Measurements from ENCODE around the gene MT1M. TPM values are rescaled to one million over a fixed set of nuclear protein-coding genes. Genes with fewer than 3 reads are reported as not detected.
A peak's percentile ranks its signal among the peaks of the same experiment; 100 is the strongest.

The MT1M gene
- total RNA-seq, 2 donors from 2014 or later: not detected

DNA sequence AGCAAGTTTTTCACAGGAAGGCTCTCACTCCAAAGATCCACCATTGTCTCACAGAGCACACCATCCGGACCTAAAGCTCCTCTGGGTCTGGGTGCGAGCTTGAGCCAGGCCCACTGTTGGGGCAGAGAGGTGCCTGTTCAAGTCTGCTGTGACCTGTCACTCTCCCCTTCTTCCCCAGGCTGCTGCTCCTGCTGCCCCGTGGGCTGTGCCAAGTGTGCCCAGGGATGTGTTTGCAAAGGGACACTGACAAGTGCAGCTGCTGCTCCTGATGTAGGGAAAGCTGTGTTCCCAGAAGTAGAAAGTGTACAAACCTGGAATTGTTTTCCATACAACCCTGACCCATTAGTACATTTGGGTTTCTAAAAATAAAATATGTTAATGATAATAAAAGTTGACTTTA, 45.0 kb downstream of the MT1M start:
- Mint-ChIP-seq H3K27me3 (peaks cover 6% of the 10 kb centered on the region), H3K4me1 (peaks cover 11% of the 10 kb centered on the region), H3K4me3 (no peak overlapping the region), H3K27ac (no peak overlapping the region), H3K36me3 (ENCODE audit: low read depth) (no peaks in the 10 kb centered on the region), H3K9me3 (no peaks in the 10 kb centered on the region)
- ATAC-seq (replicated peaks): no peak

GRCh38 chr16:56679078-56679730, 46.7 kb downstream of the MT1M start:
- Mint-ChIP-seq H3K4me3 (no peak overlapping the region), H3K9me3 (no peaks in the 10 kb centered on the region), H3K36me3 (ENCODE audit: low read depth) (no peaks in the 10 kb centered on the region), H3K27me3 (peaks cover 6% of the 10 kb centered on the region), H3K4me1 (peaks cover 14% of the 10 kb centered on the region), H3K27ac (no peak overlapping the region)
- ATAC-seq (replicated peaks): no peak

- Mint-ChIP-seq H3K9me3 (no peaks in the 10 kb centered on the region), H3K27ac (no peak overlapping the region), H3K4me1 (peaks cover 17% of the 10 kb centered on the region), H3K4me3 (no peak overlapping the region), H3K36me3 (ENCODE audit: low read depth) (no peaks in the 10 kb centered on the region), H3K27me3 (peaks cover 6% of the 10 kb centered on the region)
- peak; percentile 81 for ATAC-seq (replicated peaks)
Observed at GRCh38 chr16:56679818-56680217, 47.4 kb downstream of the MT1M start.

DNA sequence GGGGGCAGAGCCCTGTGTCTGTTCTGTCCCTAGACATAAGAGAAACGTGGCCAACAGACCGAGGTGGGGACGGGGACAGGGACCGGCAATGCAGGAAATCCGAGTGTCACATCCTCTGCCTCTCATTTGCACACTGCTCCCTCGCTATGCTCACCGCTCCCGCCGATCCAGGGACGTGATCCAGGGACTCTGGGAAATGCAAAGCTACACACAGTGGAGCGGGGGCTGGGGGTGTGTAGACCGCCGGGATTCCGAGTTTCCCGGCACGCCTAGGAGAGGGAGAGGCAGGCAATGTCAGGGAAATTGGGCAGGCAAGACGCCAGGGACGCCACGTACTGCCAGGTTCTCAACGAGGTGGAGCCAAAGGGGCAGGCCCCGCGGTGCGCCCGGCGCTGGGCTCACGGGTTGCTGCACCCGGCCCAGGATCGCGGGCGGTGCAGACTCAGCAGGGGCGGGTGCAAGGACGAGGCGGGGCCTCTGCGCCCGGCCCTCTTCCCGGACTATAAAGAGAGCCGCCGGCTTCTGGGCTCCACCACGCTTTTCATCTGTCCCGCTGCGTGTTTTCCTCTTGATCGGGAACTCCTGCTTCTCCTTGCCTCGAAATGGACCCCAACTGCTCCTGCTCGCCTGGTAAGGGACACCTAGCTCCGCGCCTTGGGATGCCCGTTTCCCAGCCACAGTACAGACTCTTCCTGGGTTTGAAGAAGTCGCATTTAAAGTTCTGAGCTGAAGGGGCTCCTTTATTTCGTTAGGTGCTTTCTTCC, 49.7 kb downstream of the MT1M start, which contains the start of gene MT1X:
Gene MT1X (plus strand): TSS at position 532 of the 764 bp plus-strand sequence. CDS start 71 bp downstream, at position 603.
- peak; percentile 96 for ATAC-seq (replicated peaks)
- H3K27me3 Mint-ChIP-seq: no peaks in the 10 kb centered on the region
- H3K27ac Mint-ChIP-seq: peak within 1 kb of the TSS; percentile 80
- H3K4me1 Mint-ChIP-seq: peaks cover 10% of the 10 kb centered on the region
- peak within 1 kb of the TSS; percentile 90 for H3K4me3 Mint-ChIP-seq
- H3K36me3 Mint-ChIP-seq (ENCODE audit: low read depth): no peaks in the 10 kb centered on the region
- H3K9me3 Mint-ChIP-seq: no peaks in the 10 kb centered on the region

GRCh38 chr16:56682703-56683397, 50.4 kb downstream of the MT1M start:
- Mint-ChIP-seq H3K27me3 (no peaks in the 10 kb centered on the region), H3K4me3 (peak overlapping the region; percentile 90), H3K36me3 (ENCODE audit: low read depth) (no peaks in the 10 kb centered on the region), H3K27ac (peak overlapping the region; percentile 80), H3K4me1 (peaks cover 10% of the 10 kb centered on the region), H3K9me3 (no peaks in the 10 kb centered on the region)
- ATAC-seq (replicated peaks): no peak

Other genes starting within 250 kb of the MT1M start
- 10 to 100 TPM; 37.5 to 39.7 TPM for gene AMFR, start 207.1 kb upstream of the MT1M start, total RNA-seq
- gene NUDT21, start 181.3 kb upstream of the MT1M start, total RNA-seq: 100 to 1,000 TPM; 262 to 288 TPM
- 10 to 100 TPM; 28.8 to 59.9 TPM for gene OGFOD1, start 181.1 kb upstream of the MT1M start, total RNA-seq
- gene BBS2, start 112.6 kb upstream of the MT1M start, total RNA-seq: 10 to 100 TPM; 18.8 to 23.2 TPM
- gene MT4, start 67.6 kb upstream of the MT1M start, total RNA-seq: not detected
- gene MT3, start 43.1 kb upstream of the MT1M start, total RNA-seq: 10 to 100 TPM in 1 of 2 donors, 1 to 10 TPM in 1; 3.0 to 73.8 TPM
- 100 to 1,000 TPM in 1 of 2 donors, 10 to 100 TPM in 1; 25.6 to 114 TPM for gene MT2A, start 24.1 kb upstream of the MT1M start, total RNA-seq
- gene MT1E, start 6.9 kb upstream of the MT1M start, total RNA-seq: under 1 TPM in 1 of 2 donors, not detected in 1; 0.53 TPM
- 1 to 10 TPM; 1.5 to 6.5 TPM for gene MT1A, start 6.0 kb downstream of the MT1M start, total RNA-seq
- gene MT1B, start 19.2 kb downstream of the MT1M start, total RNA-seq: not detected
- 1 to 10 TPM; 3.1 to 5.7 TPM for gene MT1F, start 25.3 kb downstream of the MT1M start, total RNA-seq
- not detected for gene MT1G, start 35.4 kb downstream of the MT1M start, total RNA-seq
- not detected for gene MT1H, start 37.2 kb downstream of the MT1M start, total RNA-seq
- gene MT1X, start 49.8 kb downstream of the MT1M start, total RNA-seq: 1 to 10 TPM; 6.1 to 7.6 TPM
- 100 to 1,000 TPM in 1 of 2 donors, 10 to 100 TPM in 1; 51.5 to 112 TPM for gene NUP93, start 97.5 kb downstream of the MT1M start, total RNA-seq
- not detected for gene SLC12A3, start 232.5 kb downstream of the MT1M start, total RNA-seq